WERI-Rb-1 (cell line): ENCODE measurements around the gene TEKTIP1.

ENCODE experiments used
- DNase-seq: peaks from one replicate; pipeline ENCODE4 v3.0.0-alpha.2; 2020
- H3K27ac ChIP-seq: fragments of 250-450 bp; sonication (Bioruptor Pico); 2 replicates; pipeline ENCODE4 v1.5.1; 2020; ENCODE audit warnings: mild to moderate bottlenecking, moderate library complexity
- H3K27me3 ChIP-seq: fragments of 250-450 bp; sonication (Bioruptor Pico); 2 replicates; pipeline ENCODE4 v1.5.1; 2021; ENCODE audit warnings: mild to moderate bottlenecking, low read depth, moderate library complexity; ENCODE audit not compliant: insufficient read depth, severe bottlenecking
- H3K36me3 ChIP-seq: fragments of 250-450 bp; sonication (Bioruptor Pico); 2 replicates; pipeline ENCODE4 v1.5.1; 2020; ENCODE audit warnings: mild to moderate bottlenecking, moderate library complexity
- H3K4me3 ChIP-seq: 2 replicates; pipeline ENCODE4 v1.5.1; 2011; ENCODE audit warnings: low read depth, mild to moderate bottlenecking, control low read depth, low read length
- H3K9me3 ChIP-seq: fragments of 250-450 bp; sonication (Bioruptor Pico); 2 replicates; pipeline ENCODE4 v1.5.1; 2021; ENCODE audit warnings: mild to moderate bottlenecking, moderate library complexity; ENCODE audit not compliant: severe bottlenecking
- TF ChIP-seq, protein P1 (sequence below): IDR thresholded peaks from 2 replicates; pipeline ENCODE4 v1.5.1; 2011; ENCODE audit warnings: low read depth, mild to moderate bottlenecking, control low read depth, inconsistent platforms, low read length

TEKTIP1 gene

DNA sequence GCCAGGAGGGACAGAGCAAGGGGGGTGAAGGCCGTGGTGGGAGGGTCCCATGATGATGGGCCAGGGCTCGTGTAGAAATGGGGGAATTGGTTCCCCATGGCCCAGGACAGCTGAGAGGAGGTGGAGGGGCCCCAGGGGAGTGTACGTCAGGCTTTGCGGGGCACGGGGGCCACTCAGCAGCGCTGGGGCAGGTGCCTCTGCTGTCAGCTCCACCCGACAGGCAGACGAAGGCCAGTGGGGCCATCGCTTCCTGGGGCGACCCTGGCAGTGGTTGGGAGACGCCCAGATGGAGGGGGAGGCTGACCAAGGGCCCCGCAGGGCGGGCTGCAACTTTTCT, 1.9 kb upstream of the TEKTIP1 start:
- Histone ChIP-seq H3K9me3 (no peaks in the 10 kb centered on the region), H3K27ac (no peak overlapping the region), H3K4me3 (no peak overlapping the region), H3K27me3 (no peaks in the 10 kb centered on the region), H3K36me3 (peaks cover 62% of the 10 kb centered on the region)
- TF ChIP-seq, protein P1, sequence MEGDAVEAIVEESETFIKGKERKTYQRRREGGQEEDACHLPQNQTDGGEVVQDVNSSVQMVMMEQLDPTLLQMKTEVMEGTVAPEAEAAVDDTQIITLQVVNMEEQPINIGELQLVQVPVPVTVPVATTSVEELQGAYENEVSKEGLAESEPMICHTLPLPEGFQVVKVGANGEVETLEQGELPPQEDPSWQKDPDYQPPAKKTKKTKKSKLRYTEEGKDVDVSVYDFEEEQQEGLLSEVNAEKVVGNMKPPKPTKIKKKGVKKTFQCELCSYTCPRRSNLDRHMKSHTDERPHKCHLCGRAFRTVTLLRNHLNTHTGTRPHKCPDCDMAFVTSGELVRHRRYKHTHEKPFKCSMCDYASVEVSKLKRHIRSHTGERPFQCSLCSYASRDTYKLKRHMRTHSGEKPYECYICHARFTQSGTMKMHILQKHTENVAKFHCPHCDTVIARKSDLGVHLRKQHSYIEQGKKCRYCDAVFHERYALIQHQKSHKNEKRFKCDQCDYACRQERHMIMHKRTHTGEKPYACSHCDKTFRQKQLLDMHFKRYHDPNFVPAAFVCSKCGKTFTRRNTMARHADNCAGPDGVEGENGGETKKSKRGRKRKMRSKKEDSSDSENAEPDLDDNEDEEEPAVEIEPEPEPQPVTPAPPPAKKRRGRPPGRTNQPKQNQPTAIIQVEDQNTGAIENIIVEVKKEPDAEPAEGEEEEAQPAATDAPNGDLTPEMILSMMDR: no peak
- DNase-seq: no peak

DNA sequence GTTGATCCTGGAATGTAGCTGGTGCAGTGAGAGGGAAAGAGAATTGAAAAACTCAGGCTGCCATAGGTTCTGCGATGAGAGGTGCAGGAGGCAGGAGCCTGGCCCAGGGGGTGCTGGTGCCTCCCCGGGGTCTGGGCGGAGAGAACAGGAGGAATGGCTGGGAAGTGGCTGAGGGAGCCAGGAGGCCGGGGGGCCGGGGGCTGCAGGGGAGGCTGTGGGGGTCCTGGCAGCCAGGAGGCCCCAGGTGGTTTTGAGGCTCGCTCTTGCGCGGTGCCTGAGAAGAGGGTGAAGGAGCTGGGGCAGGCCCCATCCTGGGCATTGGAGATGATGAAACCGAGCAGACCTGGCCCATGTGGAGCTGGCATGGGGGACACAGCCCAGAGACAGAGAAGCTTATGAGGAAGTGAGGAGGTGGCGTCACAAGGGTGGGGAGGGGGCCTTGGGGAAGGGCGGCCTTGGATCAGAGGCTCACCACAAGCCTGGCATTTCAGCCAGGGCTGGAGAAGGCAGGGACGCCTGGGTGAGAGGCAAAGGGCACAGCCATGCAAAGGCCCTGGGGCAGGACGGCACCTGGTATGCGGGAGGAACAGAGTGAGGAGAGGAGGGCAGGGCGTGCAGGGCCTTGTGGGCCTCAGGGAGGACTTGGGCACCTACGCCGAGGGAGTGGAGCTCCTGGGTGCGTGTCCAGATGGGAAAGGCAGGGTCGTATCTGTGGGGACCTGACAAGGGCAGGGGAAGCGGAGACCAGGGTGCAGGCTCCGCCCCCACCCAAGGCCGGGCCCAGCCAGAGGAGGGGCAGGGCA, 1.3 kb upstream of the TEKTIP1 start:
- H3K4me3 ChIP-seq: no peak overlapping the region
- H3K36me3 ChIP-seq: peaks cover 57% of the 10 kb centered on the region
- no peak overlapping the region for H3K27ac ChIP-seq
- DNase-seq: no peak
- H3K9me3 ChIP-seq: no peaks in the 10 kb centered on the region
- TF ChIP-seq, protein P1: no peak
- no peaks in the 10 kb centered on the region for H3K27me3 ChIP-seq

DNA sequence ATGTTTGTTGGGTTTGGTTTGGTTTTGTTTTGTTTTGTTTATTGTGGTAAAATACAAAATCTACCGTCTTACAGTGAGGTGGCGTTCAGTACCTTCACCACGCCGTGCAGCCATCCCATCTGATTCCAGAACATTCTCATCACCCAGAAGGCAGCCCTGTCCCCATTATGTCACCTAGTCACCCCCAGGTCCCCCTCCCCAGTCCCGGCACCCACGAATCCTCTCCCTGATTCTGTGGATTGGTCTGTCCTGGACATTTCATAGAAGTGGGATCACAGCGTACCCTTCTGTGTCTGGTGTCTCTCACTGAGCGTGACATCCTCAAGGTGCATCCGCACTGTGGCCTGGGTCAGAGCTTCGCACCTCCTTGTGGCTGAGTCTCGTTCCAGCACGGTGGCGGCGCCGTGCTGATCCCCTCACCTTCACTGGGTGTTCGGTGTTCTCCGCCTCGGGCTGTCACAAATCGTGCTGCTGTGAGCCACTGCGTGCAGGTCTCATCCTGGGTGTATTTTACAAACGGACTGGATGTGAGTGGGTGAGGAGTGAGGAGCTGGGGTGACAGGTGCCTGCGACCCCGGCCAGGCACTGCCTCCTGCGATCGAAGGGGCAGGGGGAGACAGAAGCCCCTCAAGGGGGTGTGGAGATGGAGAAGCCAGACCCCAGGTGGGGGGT, 580 bp upstream of the TEKTIP1 start:
- H3K27ac ChIP-seq: no peak overlapping the region
- H3K27me3 ChIP-seq: no peaks in the 10 kb centered on the region
- TF ChIP-seq, protein P1: no peak
- H3K36me3 ChIP-seq: peaks cover 49% of the 10 kb centered on the region
- H3K9me3 ChIP-seq: no peaks in the 10 kb centered on the region
- no peak overlapping the region for H3K4me3 ChIP-seq
- DNase-seq: no peak

DNA sequence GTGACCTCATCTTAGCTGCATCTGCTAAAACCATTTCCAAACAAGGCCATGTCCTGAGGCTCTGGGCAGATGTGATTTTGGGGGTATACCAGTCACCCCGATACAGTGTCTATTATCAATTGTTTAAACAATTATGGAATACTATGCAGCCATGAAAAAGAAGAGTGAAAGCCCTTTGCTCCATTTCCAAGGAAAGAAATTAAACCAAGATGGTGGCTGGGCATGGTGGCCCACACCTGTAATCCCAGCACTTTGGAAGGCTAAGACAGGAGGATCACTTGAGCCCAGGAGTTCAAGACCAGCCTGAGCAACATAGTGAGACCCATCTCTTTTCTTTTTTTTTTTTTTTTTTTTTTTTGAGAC, 763 bp downstream of the TEKTIP1 start:
- H3K4me3 ChIP-seq: no peak overlapping the region
- no peaks in the 10 kb centered on the region for H3K27me3 ChIP-seq
- no peak overlapping the region for H3K27ac ChIP-seq
- no peak for DNase-seq
- TF ChIP-seq, protein P1: no peak
- H3K36me3 ChIP-seq: peaks cover 43% of the 10 kb centered on the region
- no peaks in the 10 kb centered on the region for H3K9me3 ChIP-seq

DNA sequence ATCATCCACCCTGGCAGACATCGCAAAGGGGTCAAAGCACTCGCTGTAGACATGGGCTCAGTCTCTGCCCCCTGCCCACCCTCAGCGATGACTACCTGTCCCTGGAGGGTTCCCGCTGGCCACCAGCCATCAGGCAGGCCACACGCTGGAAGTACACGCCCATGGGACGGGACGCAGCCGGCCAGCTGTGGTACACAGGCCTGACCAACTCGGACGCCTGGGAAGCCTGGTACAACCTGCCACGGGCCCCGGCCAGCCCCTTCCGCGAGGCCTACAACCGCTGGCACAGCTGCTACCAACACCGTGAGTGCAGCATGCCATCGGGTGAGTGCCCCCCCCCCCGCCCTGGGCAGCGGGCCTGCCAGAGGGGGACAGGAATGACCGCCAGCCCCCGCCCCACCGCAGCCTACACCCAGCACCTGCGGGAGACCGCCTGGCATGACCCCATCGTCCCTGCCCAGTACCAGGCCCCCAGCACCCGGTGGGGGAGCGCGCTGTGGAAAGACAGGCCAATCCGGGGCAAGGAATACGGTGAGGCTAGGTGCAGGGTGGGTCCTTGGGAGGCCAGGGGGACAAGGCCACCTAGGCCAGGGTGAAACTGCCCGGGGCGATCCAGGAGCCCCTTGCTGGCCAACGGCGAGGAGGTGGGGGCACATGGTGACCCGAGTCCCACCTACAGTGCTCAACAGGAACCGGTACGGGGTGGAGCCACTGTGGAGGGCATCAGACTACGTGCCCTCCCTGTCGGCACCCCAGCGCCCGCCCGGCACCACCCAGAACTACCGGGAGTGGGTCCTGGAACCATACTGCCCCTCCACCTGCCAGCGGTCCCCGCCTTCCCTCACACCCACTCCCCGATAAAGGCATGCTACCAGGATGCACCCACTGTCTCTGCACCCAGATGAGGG, 4.4 kb downstream of the TEKTIP1 start:
- no peaks in the 10 kb centered on the region for H3K27me3 ChIP-seq
- TF ChIP-seq, protein P1: no peak
- H3K9me3 ChIP-seq: no peaks in the 10 kb centered on the region
- peaks cover 41% of the 10 kb centered on the region for H3K36me3 ChIP-seq
- no peak overlapping the region for H3K27ac ChIP-seq
- no peak for DNase-seq
- no peak overlapping the region for H3K4me3 ChIP-seq
